Lung microvascular endothelial cell (primary cell): ENCODE measurements around the gene NELFB. TPM values are rescaled to one million over a fixed set of nuclear protein-coding genes. Genes with fewer than 3 reads are reported as not detected.

Experiments used
- DNase-seq, 2 donors: peaks; one replicate each; pipeline versions ENCODE4 v3.0.0 to v3.0.0-alpha.2; 2010; ENCODE audit warnings: low read depth in 2 of 2
- total RNA-seq: library from RNA; depleted of rRNA; stranded (reverse); fragments of >200 nt; gene quantifications from 2 replicates; pipeline ENCODE4 v1.2.1, GENCODE V29; 2014

The NELFB gene
- total RNA-seq, 1 donor from 2014 or later, result 43.7 TPM

DNA sequence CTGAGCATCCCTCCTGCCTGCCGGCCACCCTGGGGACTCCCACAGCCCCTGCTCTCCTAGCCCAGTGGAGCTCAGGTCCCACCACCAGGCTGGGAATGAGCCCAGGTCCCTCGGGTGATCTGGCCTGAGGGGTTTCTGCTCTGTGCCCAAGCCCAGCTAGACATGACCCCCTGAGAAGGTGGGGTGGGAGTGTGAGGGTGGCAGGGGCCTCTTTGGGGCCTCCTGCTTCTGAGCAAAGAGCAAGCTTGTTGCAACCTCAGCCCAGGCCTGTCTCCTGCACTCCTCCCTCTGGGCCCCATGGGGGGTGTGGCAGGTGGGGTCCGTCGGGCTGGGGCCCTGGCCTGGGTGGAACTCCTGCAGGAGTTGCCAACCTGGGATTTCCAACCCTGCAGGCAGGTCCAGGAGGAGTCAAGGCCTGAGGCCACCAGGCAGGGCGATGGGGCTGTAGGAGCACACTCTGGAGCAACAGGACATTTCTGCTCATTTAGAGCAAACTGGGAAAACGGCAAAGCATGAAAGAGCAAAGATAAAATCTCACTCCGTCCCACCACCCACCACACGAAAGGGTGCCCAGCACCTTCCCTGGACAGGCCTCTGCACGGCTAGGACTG lies 58.3 kb downstream of the NELFB start:
- DNase-seq, result peak in 1 of 2 donors; percentile 0

DNA sequence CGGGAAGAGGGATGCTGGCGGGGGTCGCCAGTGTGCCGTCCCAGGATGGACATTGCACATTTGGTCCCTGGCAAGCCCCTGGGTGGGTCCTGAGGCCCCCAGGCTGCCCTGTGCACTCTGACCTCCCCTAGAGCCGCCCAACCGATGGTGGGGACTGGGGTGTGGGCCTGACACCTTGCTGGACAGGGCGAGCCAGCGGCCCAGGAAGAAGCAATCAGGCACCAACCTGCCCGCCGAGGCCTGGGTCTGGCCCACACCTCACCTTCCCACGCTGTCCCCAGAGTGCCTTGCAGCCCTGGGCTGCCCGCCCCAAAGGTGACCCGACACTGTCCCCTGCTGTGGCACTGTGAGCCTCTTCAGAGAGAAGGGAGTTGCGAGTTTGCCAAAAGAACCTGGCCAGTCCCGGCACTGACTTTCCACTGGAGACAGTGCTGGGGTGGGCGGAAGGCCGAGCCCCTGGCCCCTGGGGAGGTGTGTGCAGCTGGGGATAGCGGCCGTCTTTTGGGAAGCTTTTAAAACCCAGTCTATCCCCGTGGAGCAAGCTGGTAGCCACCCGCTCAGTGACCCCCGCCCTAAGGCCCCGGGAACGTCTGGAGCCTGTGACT lies 58.9 kb downstream of the NELFB start:
- peak in 1 of 2 donors; percentile 0 for DNase-seq

- DNase-seq, result peak in 1 of 2 donors; percentile 7
Observed at GRCh38 chr9:137314561-137315560, 59.7 kb downstream of the NELFB start.

- peak in 1 of 2 donors; percentile 9 for DNase-seq
Observed at GRCh38 chr9:137315581-137316011, 60.5 kb downstream of the NELFB start.

DNA sequence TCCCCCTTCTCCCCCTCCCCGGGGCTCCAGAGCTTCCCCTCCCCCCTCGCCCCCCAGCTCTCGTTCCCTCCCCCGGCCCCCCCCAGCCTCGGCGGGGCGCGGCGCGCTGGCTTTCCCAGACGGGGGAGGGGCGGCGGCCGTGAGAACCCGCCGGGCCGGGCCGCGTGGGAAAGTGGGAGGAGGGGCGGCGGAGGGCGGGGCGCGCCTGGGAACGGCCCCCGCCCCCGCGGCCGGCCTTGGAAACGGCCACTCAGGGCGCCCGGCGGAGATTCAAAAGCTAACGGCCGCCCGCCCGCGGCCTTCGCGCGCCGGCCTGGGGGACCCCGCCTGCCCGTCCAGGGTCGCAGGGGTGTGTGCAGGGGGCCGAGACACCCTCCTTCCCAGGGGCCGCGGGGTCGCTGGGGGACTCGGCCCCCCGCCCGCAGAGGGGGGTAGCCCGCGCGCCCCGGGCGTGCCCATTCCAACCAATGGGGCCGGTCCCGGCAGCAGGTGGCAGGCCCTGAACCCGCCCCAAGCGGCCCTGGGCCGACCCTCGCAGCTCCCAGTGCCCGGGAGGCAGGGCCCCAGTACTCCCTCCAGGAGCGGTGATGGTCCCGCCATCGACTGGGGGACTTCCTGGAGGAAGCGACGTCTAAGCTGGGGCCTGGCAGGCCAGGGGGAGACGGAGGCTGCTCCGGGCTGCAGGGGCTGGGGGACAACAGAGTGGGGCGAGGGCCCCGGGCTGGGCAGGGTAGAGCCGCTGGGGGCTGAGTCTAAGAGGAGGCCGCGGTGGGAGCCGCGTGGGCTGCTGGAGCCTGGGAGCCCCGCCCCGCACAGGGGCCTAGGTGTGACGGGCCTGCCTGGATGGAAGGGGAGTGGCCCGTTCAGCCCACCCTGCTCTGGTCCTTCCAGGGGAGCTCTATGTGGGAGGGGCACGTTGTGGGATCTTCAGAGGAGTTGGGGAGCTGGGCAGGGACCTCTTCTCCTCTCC lies 61.2 kb downstream of the NELFB start:
- peak; percentile 83 to 84 for DNase-seq

- DNase-seq, result no peak
Observed at GRCh38 chr9:137317021-137317717, 62.0 kb downstream of the NELFB start.

GRCh38 chr9:137317718-137318511 lies 62.8 kb downstream of the NELFB start:
- no peak for DNase-seq

DNA sequence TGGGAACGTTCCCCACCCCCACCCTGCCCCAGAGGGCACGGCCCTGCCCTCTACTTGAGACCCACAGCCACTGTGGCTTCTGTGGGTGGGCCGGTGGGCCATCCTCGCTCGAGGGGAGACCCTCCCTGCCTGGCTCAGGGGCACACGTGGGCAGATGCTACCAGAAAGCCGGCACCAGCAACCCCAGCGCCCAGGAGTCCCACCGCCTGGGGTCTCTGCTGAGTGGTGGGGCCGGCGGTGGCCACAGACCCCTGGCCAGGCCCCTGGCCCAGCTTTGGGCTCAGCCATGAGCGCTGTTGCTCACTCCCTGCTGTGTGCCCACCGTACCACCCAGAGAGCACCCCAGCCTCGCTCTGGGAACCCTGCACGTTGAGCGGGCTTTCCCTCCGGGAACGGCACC lies 63.5 kb downstream of the NELFB start:
- DNase-seq, result no peak

- peak in 1 of 2 donors; percentile 92 for DNase-seq
Observed at GRCh38 chr9:137319011-137319738, 64.0 kb downstream of the NELFB start.

GRCh38 chr9:137319739-137320551 lies 64.8 kb downstream of the NELFB start:
- no peak for DNase-seq

DNA sequence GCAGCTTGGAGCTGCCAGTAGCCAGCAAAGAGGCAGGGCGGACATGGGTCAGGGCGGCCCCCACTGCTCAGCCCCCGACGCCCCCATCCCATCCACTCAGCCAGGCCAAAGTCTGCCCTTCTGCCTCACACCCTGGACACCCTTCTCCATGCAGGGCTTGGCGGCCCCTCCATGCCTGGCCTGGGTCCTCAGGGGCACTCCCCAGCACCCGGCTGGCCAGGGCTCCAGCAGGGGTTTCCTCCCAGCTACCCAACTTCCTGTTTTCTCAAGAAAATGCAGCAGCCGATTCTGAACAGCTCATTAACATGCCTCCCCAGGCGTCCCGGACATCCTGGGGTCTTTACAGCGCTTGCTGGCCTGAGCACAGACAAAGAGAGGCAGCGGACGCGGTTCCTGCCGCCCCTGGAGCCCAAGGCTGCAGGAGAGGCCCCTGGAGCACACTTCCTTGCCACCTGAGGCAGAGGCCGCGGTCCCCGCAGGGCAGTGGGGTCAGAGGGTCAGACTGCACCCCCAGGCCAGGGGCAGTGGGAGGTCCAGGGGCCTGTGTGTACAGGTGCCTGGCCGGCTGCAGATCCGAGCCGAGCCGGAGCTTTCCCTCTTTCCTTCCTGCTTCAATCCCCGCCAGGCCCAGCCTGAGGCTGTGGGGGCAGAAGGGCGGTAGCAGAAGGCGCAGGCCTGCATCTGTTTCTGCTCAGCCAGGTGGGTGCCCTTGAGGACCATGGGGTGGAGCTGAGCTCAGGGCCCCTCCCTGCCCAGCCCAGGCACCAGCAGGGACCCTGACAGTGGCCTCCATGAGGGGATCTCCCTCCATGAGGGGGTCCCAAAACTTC lies 65.6 kb downstream of the NELFB start:
- peak; percentile 52 to 89 for DNase-seq

DNA sequence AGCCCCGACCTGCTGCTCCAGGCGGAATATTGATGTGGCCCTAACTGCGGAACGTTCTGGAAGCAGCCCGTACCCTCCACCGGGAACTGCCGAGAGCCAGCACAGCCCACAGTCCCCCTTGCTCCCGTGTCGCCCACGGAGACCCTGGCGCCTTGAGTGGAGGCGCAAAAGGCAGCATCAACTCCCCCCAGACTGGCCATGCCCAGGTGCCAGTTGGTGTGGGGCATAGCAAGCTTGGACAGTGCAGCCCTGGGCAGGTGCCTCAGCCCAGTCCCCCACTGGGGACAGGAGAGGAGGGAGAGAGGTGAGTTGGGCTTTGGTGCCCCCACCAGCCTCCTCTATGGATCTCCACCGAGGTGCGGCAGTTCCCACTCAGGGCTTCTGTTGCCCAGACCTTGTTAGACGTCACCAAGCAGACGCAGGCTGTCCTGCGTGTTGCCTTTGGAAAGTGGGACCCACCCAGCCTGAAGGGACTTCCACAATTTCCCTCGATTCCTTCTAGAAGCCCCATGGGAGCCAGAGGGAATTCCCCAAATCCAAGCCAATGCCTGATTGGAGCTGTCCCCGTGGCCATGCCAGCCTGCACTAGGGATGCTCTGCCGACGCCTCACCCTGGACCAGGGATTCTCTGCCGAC lies 66.7 kb downstream of the NELFB start:
- DNase-seq, result no peak
